Glutamatergic neuron (in vitro differentiated cells): ENCODE measurements around the gene UBE3D. TPM values are rescaled to one million over a fixed set of nuclear protein-coding genes. Genes with fewer than 3 reads are reported as not detected.

Source experiments
- DNase-seq: peaks from one replicate; pipeline ENCODE4 v3.0.0; 2022
- H3K27ac Mint-ChIP-seq: one replicate; pipeline ENCODE4 v1.8.0; 2020; ENCODE audit warnings: mild to moderate bottlenecking, mixed read lengths, inconsistent platforms; ENCODE audit not compliant: unreplicated experiment
- H3K27me3 Mint-ChIP-seq: one replicate; pipeline ENCODE4 v1.8.0; 2020; ENCODE audit warnings: mild to moderate bottlenecking, moderate library complexity, mixed read lengths, inconsistent platforms; ENCODE audit not compliant: unreplicated experiment
- H3K36me3 Mint-ChIP-seq: one replicate; pipeline ENCODE4 v1.8.0; 2020; ENCODE audit warnings: mild to moderate bottlenecking, mixed read lengths, inconsistent platforms; ENCODE audit not compliant: unreplicated experiment
- H3K4me1 Mint-ChIP-seq: one replicate; pipeline ENCODE4 v1.8.0; 2020; ENCODE audit warnings: mild to moderate bottlenecking, low read depth, mixed read lengths, inconsistent platforms; ENCODE audit not compliant: unreplicated experiment
- H3K4me3 Mint-ChIP-seq: one replicate; pipeline ENCODE4 v1.8.0; 2020; ENCODE audit warnings: mild to moderate bottlenecking, mixed read lengths, inconsistent platforms; ENCODE audit not compliant: unreplicated experiment
- H3K9me3 Mint-ChIP-seq: one replicate; pipeline ENCODE4 v1.8.0; 2020; ENCODE audit warnings: mild to moderate bottlenecking, moderate library complexity, mixed read lengths, inconsistent platforms; ENCODE audit not compliant: unreplicated experiment
- CTCF ChIP-seq: fragments of 200-600 bp; sonication (generic); IDR thresholded peaks from one replicate; pipeline ENCODE4 v1.5.0; 2021; ENCODE audit not compliant: partially characterized antibody, unreplicated experiment
- total RNA-seq: library from RNA; stranded (reverse); fragmentation: NEBNext Ultra II Directional; extraction: Animal tissue kit (Norgen Biotek cat#: 25700); gene quantifications from one replicate; pipeline ENCODE4 v1.2.1, GENCODE V29; 2021; ENCODE audit not compliant: unreplicated experiment

Gene UBE3D
- total RNA-seq, 1 donor from 2014 or later: 12.3 TPM

GRCh38 chr6:83083476-83083875 is 17.8 kb upstream of the UBE3D start:
- no peaks in the 10 kb centered on the region for H3K9me3 Mint-ChIP-seq
- TF ChIP-seq CTCF: no peak
- no peak for DNase-seq
- no peaks in the 10 kb centered on the region for H3K36me3 Mint-ChIP-seq
- no peaks in the 10 kb centered on the region for H3K4me1 Mint-ChIP-seq
- no peaks in the 10 kb centered on the region for H3K27me3 Mint-ChIP-seq
- no peak overlapping the region for H3K4me3 Mint-ChIP-seq
- H3K27ac Mint-ChIP-seq: no peak overlapping the region

DNA sequence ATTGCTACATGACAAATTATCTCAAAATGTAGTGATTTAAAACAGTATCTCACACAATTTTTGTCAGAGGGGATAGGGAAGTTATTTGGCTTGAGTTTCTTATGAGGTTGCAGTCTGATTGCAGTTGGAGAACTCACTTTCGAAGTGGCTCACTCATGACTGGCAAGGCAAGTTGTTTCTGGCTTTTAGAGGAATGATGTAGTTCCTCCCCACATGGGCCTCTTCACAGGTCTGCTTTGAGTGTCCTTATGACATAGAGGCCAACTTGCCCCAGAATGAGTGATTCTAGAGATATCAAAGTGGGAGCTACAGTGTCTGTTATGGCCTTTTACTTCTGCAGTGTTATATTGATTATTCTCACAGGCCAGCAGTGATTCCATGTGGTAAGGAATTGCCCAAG is 8.0 kb upstream of the UBE3D start:
- Mint-ChIP-seq H3K4me1 (peaks cover 7% of the 10 kb centered on the region), H3K4me3 (no peak overlapping the region), H3K27ac (no peak overlapping the region), H3K27me3 (no peaks in the 10 kb centered on the region), H3K36me3 (no peaks in the 10 kb centered on the region), H3K9me3 (no peaks in the 10 kb centered on the region)
- TF ChIP-seq CTCF: no peak
- no peak for DNase-seq

DNA sequence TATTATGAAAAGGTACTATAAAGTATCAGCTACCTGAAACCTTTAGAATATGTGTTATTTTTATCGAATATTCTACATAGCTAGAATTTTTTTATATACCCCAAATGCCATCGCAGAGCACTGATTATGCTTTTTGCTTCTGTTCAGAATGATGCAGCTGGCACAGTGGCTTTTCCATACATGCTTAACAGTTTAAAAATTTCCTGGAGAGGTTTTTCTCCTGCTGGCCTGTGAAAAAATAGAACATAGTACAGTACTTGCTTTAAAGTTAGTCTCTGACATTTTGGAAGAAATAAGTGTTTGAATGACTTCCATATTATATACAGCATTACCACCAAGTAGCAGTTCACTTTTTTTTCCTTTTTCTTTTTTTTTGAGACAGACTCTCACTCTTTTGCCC is 7.1 kb upstream of the UBE3D start:
- no peak overlapping the region for H3K27ac Mint-ChIP-seq
- peaks cover 4% of the 10 kb centered on the region for H3K27me3 Mint-ChIP-seq
- TF ChIP-seq CTCF: no peak
- H3K9me3 Mint-ChIP-seq: peaks cover 2% of the 10 kb centered on the region
- DNase-seq: no peak
- no peaks in the 10 kb centered on the region for H3K36me3 Mint-ChIP-seq
- H3K4me3 Mint-ChIP-seq: no peak overlapping the region
- H3K4me1 Mint-ChIP-seq: peaks cover 8% of the 10 kb centered on the region

DNA sequence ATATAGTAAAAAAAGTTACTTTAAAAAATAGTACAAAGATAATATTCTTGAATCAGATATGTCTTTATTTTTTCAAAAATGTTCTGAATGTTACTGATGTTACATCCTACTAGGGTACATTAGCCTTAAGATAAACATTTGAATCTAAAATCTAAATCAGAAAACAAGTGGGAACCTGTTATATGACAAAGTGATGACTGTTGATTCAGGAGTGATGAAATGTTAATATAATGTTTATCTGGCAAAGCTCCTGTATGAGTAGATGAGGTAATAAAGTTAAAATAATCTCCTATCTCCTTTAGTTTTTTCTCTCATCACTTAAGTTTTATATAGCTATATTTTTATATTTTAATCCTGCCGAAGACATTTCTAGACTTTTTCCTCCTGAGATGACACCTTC is 6.1 kb upstream of the UBE3D start:
- H3K4me3 Mint-ChIP-seq: no peak overlapping the region
- DNase-seq: no peak
- no peak for TF ChIP-seq CTCF
- H3K9me3 Mint-ChIP-seq: peaks cover 2% of the 10 kb centered on the region
- H3K27me3 Mint-ChIP-seq: peaks cover 4% of the 10 kb centered on the region
- no peaks in the 10 kb centered on the region for H3K36me3 Mint-ChIP-seq
- peaks cover 8% of the 10 kb centered on the region for H3K4me1 Mint-ChIP-seq
- H3K27ac Mint-ChIP-seq: no peak overlapping the region

DNA sequence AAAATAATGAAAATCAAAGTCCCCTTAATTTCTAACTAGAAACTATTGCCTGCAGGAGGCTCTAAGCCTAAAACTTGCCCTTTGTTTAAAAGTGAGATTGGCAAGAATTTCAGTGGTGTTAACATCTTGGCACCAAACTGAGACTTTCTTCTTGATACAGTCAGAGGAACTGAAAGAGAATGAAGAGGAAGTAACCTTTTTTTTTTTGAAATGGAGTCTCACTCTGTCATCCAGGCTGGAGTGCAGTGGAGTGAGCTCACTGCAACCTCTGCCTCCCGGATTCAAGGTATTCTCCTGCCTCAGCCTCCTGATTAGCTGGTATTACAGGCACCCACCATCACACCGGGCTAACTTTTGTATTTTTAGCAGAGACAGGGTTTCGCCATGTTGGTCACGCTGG is 5.4 kb upstream of the UBE3D start:
- Mint-ChIP-seq H3K27me3 (peaks cover 4% of the 10 kb centered on the region), H3K4me3 (no peak overlapping the region), H3K9me3 (peaks cover 2% of the 10 kb centered on the region), H3K27ac (no peak overlapping the region), H3K36me3 (no peaks in the 10 kb centered on the region), H3K4me1 (peaks cover 8% of the 10 kb centered on the region)
- TF ChIP-seq CTCF: no peak
- DNase-seq: no peak
